Fibroblast of pulmonary artery (primary cell): ENCODE results near the gene ZWILCH.
"Not testable (repeated sequence)": the region's sequence is repeated elsewhere in the genome, so short reads cannot be mapped to it uniquely, and the experiment has no call there.

Experiments
- DNase-seq: peaks from one replicate; pipeline ENCODE4 v3.0.0-alpha.2; 2010; ENCODE audit warnings: low read depth
- H3K4me3 ChIP-seq: replicated peaks from 2 replicates; pipeline ENCODE4 v1.5.1; 2011; ENCODE audit warnings: low read depth, mild to moderate bottlenecking, control low read depth, low read length, moderate library complexity
- TF ChIP-seq, protein P1 (sequence below): IDR thresholded peaks from 2 replicates; pipeline ENCODE4 v1.5.1; 2011; ENCODE audit warnings: mild to moderate bottlenecking, control low read depth, low read length, inconsistent platforms; ENCODE audit errors: missing control alignments

Gene ZWILCH

DNA sequence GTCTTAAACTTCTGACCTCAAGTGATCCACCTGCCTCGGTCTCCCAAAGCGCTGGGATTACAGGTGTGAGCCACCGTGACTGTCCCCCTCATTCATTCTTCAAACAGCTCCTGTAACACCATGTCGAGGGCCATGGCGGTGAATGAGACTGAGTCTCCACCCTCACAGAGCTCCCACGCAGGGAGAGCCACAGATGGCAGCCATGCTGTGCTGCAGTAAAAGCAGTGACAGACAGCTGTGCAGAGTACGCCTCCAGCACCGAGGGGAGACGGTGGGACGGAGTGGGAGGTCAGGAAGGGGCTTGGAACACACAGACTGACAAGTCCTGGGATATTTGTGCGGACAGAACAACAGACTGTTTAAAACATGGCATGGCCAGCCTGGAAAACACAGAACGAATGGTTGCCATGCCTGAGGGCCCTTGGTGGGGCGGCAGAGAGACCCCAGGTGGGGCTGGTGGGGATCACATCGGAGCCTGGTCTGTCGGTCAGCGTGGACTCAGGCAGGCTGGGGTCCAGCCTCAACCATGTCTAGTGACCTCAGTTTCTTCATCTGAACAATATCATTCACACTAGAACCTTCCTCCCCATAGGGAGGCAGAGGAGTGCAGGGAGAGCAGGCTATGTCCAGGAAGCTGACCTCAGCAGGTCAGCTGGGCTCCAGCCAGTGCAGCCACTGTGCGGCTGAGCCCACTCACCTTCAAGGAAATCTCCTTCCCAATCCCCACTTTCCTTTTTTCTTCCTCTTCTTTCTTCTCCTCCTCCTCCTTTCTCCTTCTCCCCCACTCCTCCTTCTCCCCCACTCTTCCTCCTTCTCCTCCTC is 81.2 kb downstream of the ZWILCH start:
- TF ChIP-seq, protein P1, sequence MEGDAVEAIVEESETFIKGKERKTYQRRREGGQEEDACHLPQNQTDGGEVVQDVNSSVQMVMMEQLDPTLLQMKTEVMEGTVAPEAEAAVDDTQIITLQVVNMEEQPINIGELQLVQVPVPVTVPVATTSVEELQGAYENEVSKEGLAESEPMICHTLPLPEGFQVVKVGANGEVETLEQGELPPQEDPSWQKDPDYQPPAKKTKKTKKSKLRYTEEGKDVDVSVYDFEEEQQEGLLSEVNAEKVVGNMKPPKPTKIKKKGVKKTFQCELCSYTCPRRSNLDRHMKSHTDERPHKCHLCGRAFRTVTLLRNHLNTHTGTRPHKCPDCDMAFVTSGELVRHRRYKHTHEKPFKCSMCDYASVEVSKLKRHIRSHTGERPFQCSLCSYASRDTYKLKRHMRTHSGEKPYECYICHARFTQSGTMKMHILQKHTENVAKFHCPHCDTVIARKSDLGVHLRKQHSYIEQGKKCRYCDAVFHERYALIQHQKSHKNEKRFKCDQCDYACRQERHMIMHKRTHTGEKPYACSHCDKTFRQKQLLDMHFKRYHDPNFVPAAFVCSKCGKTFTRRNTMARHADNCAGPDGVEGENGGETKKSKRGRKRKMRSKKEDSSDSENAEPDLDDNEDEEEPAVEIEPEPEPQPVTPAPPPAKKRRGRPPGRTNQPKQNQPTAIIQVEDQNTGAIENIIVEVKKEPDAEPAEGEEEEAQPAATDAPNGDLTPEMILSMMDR = no peak
- no peak for DNase-seq
- H3K4me3 ChIP-seq = no peak overlapping the region

DNA sequence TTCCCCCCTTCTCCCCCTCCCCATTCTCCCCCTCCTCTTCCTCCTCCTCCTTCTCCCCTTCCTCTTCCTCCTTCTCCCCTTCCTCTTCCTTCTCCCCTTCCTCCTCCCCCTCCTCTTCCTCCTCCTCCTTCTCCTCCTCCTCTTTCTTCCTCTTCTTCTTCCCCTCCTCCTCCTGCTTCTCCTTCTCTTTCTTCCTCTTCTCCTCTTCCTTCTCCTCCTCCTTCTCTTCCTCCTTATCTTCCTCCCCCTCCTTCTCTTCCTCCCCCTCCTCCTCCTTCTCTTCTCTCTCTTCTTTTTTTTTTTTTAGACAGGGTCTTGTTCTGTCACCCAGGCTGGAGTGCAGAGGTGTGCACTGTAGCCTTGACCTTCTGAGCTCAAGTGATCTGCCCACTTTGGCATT is 81.9 kb downstream of the ZWILCH start:
- TF ChIP-seq, protein P1 = no peak

DNA sequence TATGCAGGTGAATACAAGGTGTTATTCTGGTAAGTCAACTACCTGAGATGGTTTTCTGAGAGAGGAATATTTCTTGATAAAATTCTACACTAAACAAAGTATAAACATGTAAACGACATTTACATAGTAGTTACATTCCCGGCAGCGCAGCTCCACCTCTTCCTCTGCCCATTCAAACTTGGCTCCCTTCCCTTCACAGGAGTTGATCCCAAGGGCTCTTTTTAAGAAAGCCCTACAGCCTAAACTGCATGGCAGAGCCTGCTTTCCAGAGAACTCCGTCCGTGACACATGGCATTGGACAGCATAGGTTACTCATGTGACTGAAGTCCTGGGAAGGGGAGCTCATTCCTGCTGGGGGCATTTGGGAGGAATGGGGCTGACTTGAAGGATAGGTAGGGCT is 82.6 kb downstream of the ZWILCH start:
- no peak for DNase-seq
- no peak overlapping the region for H3K4me3 ChIP-seq
- TF ChIP-seq, protein P1 = no peak

More for the DNA sequence above, 81.9 kb downstream of the ZWILCH start:
- no peak overlapping the region for H3K4me3 ChIP-seq
- no peak for DNase-seq

- H3K4me3 ChIP-seq = no peak overlapping the region
- no peak for DNase-seq
- TF ChIP-seq, protein P1 = peak; percentile 9
These were observed 83.4 kb downstream of the ZWILCH start for GRCh38 chr15:66588537-66588936.

GRCh38 chr15:66588971-66589370 is 83.8 kb downstream of the ZWILCH start:
- no peak overlapping the region for H3K4me3 ChIP-seq
- no peak for DNase-seq
- TF ChIP-seq, protein P1 = no peak

DNA sequence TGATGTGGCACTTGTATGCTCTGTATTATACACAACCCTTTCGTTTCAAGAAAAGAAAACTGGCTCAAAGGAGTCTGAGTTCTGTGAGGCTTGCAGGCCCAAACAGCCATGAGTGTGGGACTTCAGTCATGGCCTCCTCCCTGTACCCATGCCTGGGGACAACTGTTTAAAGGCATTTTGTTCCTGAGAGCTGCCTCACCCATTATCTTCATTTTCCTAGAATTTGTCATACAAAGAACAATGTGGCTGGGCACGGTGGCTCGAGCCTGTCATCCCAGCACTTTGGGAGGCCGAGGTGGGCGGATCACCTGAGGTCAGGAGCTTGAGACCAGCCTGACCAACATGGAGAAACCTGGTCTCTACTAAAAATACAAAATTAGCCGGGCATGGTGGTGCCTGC is 84.3 kb downstream of the ZWILCH start:
- DNase-seq, H3K4me3 ChIP-seq: not testable (repeated sequence)

GRCh38 chr15:66590435-66590834 is 85.3 kb downstream of the ZWILCH start:
- no peak overlapping the region for H3K4me3 ChIP-seq
- DNase-seq = no peak
- TF ChIP-seq, protein P1 = no peak
